Activated T-helper 1 cell treated with Interleukin-2 at 50 U/mL for 16 hours (primary cell): ENCODE measurements around the gene ADAMTS12.
"Not testable (repeated sequence)": the region's sequence is repeated elsewhere in the genome, so short reads cannot be mapped to it uniquely, and the experiment has no call there.

Experiments used
- DNase-seq: peaks from one replicate; pipeline ENCODE4 v3.0.0-alpha.2; 2020; ENCODE audit warnings: low read depth

ADAMTS12 gene, protein sequence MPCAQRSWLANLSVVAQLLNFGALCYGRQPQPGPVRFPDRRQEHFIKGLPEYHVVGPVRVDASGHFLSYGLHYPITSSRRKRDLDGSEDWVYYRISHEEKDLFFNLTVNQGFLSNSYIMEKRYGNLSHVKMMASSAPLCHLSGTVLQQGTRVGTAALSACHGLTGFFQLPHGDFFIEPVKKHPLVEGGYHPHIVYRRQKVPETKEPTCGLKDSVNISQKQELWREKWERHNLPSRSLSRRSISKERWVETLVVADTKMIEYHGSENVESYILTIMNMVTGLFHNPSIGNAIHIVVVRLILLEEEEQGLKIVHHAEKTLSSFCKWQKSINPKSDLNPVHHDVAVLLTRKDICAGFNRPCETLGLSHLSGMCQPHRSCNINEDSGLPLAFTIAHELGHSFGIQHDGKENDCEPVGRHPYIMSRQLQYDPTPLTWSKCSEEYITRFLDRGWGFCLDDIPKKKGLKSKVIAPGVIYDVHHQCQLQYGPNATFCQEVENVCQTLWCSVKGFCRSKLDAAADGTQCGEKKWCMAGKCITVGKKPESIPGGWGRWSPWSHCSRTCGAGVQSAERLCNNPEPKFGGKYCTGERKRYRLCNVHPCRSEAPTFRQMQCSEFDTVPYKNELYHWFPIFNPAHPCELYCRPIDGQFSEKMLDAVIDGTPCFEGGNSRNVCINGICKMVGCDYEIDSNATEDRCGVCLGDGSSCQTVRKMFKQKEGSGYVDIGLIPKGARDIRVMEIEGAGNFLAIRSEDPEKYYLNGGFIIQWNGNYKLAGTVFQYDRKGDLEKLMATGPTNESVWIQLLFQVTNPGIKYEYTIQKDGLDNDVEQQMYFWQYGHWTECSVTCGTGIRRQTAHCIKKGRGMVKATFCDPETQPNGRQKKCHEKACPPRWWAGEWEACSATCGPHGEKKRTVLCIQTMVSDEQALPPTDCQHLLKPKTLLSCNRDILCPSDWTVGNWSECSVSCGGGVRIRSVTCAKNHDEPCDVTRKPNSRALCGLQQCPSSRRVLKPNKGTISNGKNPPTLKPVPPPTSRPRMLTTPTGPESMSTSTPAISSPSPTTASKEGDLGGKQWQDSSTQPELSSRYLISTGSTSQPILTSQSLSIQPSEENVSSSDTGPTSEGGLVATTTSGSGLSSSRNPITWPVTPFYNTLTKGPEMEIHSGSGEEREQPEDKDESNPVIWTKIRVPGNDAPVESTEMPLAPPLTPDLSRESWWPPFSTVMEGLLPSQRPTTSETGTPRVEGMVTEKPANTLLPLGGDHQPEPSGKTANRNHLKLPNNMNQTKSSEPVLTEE (N-terminal part only)

GRCh38 chr5:33891788-33892619 lies at the start of gene ADAMTS12:
Gene ADAMTS12, minus strand, starts transcription at chr5:33891990. Its CDS starts 134 bp downstream, at chr5:33891856.
- DNase-seq, result no peak

GRCh38 chr5:33941090-33941489 lies 49.3 kb upstream of the ADAMTS12 start:
- no peak for DNase-seq

DNA sequence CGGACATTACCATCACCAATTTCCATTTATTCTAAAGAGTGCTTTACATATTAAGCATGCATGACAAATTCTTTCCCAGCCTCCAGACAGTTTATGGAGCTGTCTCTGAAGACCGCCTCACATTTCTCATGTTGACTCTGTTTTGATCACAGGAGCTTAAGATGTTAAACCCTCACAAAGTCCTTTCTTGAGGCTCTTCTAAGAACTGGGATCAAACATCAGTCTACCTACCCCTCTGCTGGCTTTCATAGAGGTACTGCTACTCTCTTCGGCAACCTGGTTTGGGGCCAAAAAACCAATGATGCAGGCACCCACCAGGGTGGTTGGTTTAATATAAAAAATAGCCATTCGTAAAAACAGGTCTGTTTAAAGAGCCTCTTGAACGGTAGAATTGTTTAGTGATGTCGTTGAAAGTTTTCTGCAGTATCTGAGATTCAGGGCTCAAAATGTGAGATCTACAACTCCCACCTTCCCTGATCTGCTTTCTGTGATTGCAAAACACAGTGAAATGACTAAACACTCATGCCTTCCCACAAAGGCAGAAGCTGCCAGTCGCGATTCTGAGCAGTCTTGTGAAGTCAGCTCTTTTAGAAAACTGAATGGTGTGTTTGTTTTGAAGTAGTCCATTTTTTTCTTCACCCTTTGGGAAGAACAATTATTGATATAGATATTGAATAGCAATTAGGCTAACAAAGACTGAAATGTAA lies 47.9 kb upstream of the ADAMTS12 start:
- no peak for DNase-seq

- no peak for DNase-seq
Observed at GRCh38 chr5:33938881-33939280, 47.1 kb upstream of the ADAMTS12 start.

DNA sequence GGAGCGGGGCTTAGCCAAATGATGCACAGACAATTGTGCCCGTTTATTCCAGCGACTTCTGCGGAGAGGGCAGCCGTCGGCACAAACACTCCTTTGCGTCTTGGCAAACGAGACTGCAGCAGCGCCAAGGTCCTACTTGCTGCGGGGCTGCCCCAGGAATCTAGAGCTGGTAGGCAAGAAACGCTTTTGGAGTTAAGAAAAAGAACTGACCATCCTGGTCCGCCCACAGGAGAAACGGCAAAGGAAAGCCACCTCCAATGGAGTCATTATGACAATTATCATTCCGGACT lies 46.7 kb upstream of the ADAMTS12 start:
- no peak for DNase-seq

GRCh38 chr5:33937707-33938506 lies 46.1 kb upstream of the ADAMTS12 start:
- DNase-seq, result no peak

GRCh38 chr5:33937017-33937706 lies 45.4 kb upstream of the ADAMTS12 start:
- DNase-seq, result no peak

DNA sequence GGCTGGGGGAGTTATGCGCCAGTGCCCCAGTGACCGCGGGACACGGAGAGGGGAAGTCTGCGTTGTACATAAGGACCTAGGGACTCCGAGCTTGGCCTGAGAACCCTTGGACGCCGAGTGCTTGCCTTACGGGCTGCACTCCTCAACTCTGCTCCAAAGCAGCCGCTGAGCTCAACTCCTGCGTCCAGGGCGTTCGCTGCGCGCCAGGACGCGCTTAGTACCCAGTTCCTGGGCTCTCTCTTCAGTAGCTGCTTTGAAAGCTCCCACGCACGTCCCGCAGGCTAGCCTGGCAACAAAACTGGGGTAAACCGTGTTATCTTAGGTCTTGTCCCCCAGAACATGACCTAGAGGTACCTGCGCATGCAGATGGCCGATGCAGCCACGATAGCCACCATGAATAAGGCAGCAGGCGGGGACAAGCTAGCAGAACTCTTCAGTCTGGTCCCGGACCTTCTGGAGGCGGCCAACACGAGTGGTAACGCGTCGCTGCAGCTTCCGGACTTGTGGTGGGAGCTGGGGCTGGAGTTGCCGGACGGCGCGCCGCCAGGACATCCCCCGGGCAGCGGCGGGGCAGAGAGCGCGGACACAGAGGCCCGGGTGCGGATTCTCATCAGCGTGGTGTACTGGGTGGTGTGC lies 44.7 kb upstream of the ADAMTS12 start, which contains the start of gene RXFP3:
TSS of gene RXFP3 (plus strand) at position 6 of the 636 bp plus-strand sequence. CDS start at position 361, 355 bp downstream.
- no peak for DNase-seq

GRCh38 chr5:33936004-33936380 lies 44.2 kb upstream of the ADAMTS12 start:
- no peak for DNase-seq

GRCh38 chr5:33934176-33934575 lies 42.4 kb upstream of the ADAMTS12 start:
- no peak for DNase-seq

DNA sequence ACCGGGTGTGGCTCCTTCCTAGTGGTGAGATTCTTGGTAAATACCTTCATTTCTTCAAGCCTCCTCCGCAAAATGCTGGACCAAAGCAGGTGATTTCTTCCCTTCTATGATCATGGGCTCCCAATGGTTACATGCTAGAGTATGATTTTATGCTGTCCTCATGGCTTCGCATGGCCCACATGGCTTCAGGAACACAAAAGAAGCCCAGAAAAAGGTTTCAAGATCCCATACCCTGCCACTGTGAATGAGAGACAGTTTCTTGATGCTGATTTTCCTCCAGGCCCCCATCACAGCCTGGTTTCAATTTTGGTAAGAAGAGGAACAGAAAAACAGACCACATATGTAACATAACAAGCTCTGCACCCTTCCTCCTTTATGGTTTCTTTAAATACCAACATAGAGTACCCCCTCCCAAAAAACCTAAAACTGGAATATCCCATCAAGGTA lies 42.0 kb upstream of the ADAMTS12 start:
- DNase-seq, result no peak

- DNase-seq, result no peak
Observed at GRCh38 chr5:33931136-33931535, 39.3 kb upstream of the ADAMTS12 start.

DNA sequence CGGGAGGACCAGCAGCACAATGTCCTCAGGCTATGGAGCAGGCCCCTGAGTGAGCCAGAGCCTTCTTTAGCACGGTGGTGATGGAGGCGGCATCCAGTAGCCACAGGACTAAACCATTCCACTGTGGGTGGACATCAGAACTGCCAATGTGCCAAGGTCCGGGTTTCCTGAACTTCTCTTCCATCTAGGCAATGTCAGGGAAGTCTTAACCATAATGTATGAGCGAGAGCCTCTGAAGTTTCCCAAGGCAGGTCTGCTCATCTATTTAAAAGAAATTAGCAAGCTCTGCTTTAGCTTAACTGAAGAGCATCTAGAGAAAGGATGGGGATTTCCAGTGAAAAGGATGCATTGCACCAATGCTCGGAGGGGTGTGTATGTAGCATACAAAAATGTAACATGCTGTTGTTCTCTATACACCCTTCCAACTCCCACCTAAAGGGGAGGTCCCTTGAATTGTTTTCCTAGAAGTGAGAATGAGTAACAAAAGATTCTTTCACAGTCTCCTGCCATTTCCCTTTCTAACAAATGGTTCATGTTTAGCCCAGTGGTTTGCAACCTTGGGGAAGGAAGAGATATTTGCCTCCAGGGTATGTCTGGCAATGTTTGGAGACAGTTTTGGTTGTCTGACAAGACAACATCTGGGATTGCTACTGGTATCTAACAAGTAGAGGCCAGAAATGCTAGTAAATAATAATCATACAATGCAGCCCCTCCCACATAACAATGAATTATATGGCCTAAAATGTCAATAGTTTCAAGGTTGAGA lies 38.3 kb upstream of the ADAMTS12 start:
- DNase-seq, result no peak

DNA sequence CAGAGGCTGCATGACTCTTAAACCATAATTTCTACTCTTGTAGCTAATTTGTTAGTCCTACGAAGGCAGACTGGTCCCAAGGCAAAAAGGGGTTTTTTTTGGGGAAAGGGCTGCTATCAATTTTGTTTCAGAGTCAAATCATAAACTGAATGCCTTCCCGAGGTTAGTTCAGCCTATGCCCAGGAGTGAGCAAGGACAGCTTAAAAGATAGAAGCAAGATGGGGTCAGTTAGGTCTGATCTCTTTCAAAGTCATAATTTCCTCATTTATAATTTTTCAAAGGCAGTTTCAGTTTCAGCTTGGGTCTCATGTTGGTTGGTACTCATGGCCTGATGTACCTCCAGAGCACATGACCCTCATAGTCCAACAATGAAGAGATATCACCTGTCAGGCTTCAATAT lies 36.5 kb upstream of the ADAMTS12 start:
- no peak for DNase-seq

DNA sequence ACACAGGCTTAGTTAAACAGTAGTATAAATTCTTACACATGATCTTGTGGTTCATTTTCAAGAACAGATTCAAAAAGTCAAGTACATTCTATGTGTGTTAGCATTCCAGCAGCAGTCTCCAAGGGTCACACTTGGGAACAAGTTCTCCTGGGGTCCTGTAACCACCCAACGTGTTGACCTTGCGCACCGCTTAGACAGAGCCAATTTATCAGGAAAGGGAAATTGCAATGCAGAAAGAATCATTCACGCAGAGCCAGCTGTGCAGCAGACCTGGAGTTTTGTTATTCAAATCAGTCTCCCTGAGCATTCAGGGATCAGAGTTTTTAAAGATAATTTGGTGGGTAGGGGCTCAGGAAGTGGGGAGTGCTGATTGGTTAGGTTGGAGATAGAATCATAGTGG lies 35.9 kb upstream of the ADAMTS12 start:
- no peak for DNase-seq

GRCh38 chr5:33925278-33925677 lies 33.5 kb upstream of the ADAMTS12 start:
- DNase-seq, result no peak

DNA sequence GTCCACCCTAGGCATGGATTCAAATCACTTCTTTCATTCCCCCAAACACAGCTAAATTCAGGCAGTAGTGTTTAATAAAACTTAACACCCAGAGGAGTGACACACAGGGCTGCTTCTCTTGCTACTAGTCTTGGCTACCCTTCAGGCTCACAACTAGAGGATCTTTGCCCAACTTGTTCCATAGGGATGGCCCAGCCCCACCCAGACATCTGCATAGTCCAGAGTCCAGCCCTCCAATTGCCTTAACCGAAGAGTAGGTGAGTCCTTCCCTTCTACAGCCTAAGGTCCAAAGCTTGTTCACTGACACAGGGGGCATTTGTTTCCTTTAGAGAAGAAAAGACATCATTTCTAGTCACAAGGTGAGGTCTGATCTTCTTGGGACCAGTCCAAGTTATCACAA lies 29.2 kb upstream of the ADAMTS12 start:
- DNase-seq, result no peak

- DNase-seq, result not testable (repeated sequence)
Observed at GRCh38 chr5:33914844-33915243, 23.1 kb upstream of the ADAMTS12 start.
